H1 (cell line): ENCODE results near the gene CLEC10A. TPM values are rescaled to one million over a fixed set of nuclear protein-coding genes. Genes with fewer than 3 reads are reported as not detected.

Source experiments
- CTCF ChIA-PET: fragments of 300-600 bp; sonication (Branson Sonifier 250); formaldehyde crosslinking; loops from one replicate; lab custom pipeline; 2021; ENCODE audit not compliant: partially characterized antibody; lab: Charles Lee
- POLR2A ChIA-PET: fragments of 300-600 bp; sonication (Branson Sonifier 250); formaldehyde crosslinking; loops from one replicate; lab custom pipeline; 2021; ENCODE audit warnings: inconsistent platforms; ENCODE audit not compliant: partially characterized antibody; lab: Charles Lee
- DNase-seq, 2 experiments: peaks; one replicate each; pipeline versions ENCODE4 v3.0.0 to v3.0.0-alpha.2; 2010 to 2022; ENCODE audit warnings: low spot score in 2 of 2, low read depth in 1 of 2, mixed read lengths in 1 of 2
- FAIRE-seq: peaks from 2 replicates; lab custom pipeline; 2011; peaks lifted over from hg19 to GRCh38; lab: Jason Lieb, UNC
- H2AFZ ChIP-seq: 2 replicates; pipeline ENCODE4 v1.8.1; 2012; ENCODE audit warnings: low read length, inconsistent platforms
- H2AK5ac ChIP-seq: 2 replicates; pipeline ENCODE4 v1.6.1; 2013; ENCODE audit warnings: low read depth, low read length
- H2BK120ac ChIP-seq: replicated peaks from 2 replicates; pipeline ENCODE3; 2013; ENCODE audit warnings: low read depth, low read length, inconsistent platforms
- H2BK12ac ChIP-seq: 2 replicates; pipeline ENCODE4 v1.6.1; 2013; ENCODE audit warnings: low read depth, low read length
- H2BK15ac ChIP-seq: 2 replicates; pipeline ENCODE4 v1.6.1; 2013; ENCODE audit warnings: low read length
- H2BK20ac ChIP-seq: 2 replicates; pipeline ENCODE4 v1.6.1; 2013; ENCODE audit warnings: low read length
- H2BK5ac ChIP-seq: 2 replicates; pipeline ENCODE4 v1.6.1; 2013; ENCODE audit warnings: low read depth, low read length
- H3K14ac ChIP-seq: 2 replicates; pipeline ENCODE4 v1.6.1; 2013; ENCODE audit warnings: inconsistent platforms; ENCODE audit not compliant: insufficient read length
- H3K18ac ChIP-seq: 2 replicates; pipeline ENCODE4 v1.6.1; 2013; ENCODE audit warnings: low read length; ENCODE audit errors: extremely low read depth
- H3K23ac ChIP-seq: 2 replicates; pipeline ENCODE4 v1.6.1; 2013; ENCODE audit warnings: inconsistent platforms; ENCODE audit not compliant: insufficient read length
- H3K23me2 ChIP-seq: 2 replicates; pipeline ENCODE4 v1.6.1; 2013; ENCODE audit warnings: low read depth, low read length
- H3K27ac ChIP-seq: 2 replicates; pipeline ENCODE4 v1.6.1; 2011; ENCODE audit warnings: low read depth, low read length, inconsistent platforms
- H3K27me3 ChIP-seq, 4 experiments: replicated peaks in 1 of 4; 1 replicate in 1 of 4; 2 replicates in 3 of 4; pipeline versions ENCODE4 v1.6.1 to v1.8.1; 2011 to 2013; ENCODE audit warnings: low read length in 3 of 4, mild to moderate bottlenecking in 3 of 4, inconsistent platforms in 2 of 4, mixed read lengths in 2 of 4, moderate library complexity in 1 of 4; ENCODE audit not compliant: control insufficient read depth in 3 of 4, insufficient read depth in 3 of 4; ENCODE audit errors: extremely low read depth in 1 of 4
- H3K36me3 ChIP-seq, 4 experiments: 2 replicates each; pipeline versions ENCODE4 v1.6.1 to v1.8.1; 2011 to 2013; ENCODE audit warnings: mild to moderate bottlenecking in 4 of 4, low read length in 3 of 4, moderate library complexity in 2 of 4, control low read depth in 1 of 4, inconsistent platforms in 1 of 4; ENCODE audit not compliant: insufficient read depth in 4 of 4, control insufficient read depth in 2 of 4
- H3K4ac ChIP-seq: replicated peaks from 2 replicates; pipeline ENCODE3; 2013; ENCODE audit warnings: low read length, low read depth, mixed read lengths, inconsistent platforms; ENCODE audit not compliant: insufficient read length
- H3K4me1 ChIP-seq, 4 experiments: replicated peaks in 1 of 4; 1 replicate in 1 of 4; 2 replicates in 3 of 4; pipeline versions ENCODE4 v1.6.1 to v1.8.1; 2011 to 2013; ENCODE audit warnings: low read length in 3 of 4, inconsistent platforms in 2 of 4, mixed read lengths in 1 of 4; ENCODE audit not compliant: insufficient read depth in 4 of 4, control insufficient read depth in 3 of 4
- H3K4me2 ChIP-seq, 2 experiments: 2 replicates each; pipeline versions ENCODE4 v1.6.1 to v1.8.1; 2011 to 2013; ENCODE audit warnings: low read depth in 2 of 2, low read length in 2 of 2, control low read depth in 1 of 2, inconsistent platforms in 1 of 2, mild to moderate bottlenecking in 1 of 2; ENCODE audit not compliant: insufficient read depth in 1 of 2
- H3K4me3 ChIP-seq, 4 experiments: fragments of 200-600, 300-600 bp in 1 of 4; sonication (generic), shearing (Covaris generic), sonication (Bioruptor Twin) in 1 of 4; 2 replicates each; pipeline versions ENCODE4 v1.5.1 to v1.8.1; 2011 to 2016; ENCODE audit warnings: low read length in 4 of 4, low read depth in 3 of 4, control low read depth in 2 of 4, inconsistent platforms in 2 of 4, mild to moderate bottlenecking in 2 of 4, mixed read lengths in 1 of 4, moderate library complexity in 1 of 4; ENCODE audit not compliant: insufficient read depth in 2 of 4; ENCODE audit errors: extremely low read depth in 1 of 4
- H3K56ac ChIP-seq: replicated peaks from 2 replicates; pipeline ENCODE3; 2013; ENCODE audit warnings: low read depth, mild to moderate bottlenecking, mixed read lengths, low read length, inconsistent platforms; ENCODE audit not compliant: insufficient read length
- H3K79me1 ChIP-seq: 2 replicates; pipeline ENCODE4 v1.6.1; 2013; ENCODE audit warnings: low read depth, low read length, control low read depth
- H3K79me2 ChIP-seq, 2 experiments: 2 replicates each; pipeline versions ENCODE4 v1.6.1 to v1.8.1; 2012 to 2013; ENCODE audit warnings: low read length in 2 of 2, mild to moderate bottlenecking in 2 of 2, inconsistent platforms in 1 of 2; ENCODE audit not compliant: insufficient read depth in 2 of 2, control insufficient read depth in 1 of 2
- H3K9ac ChIP-seq, 4 experiments: replicated peaks in 1 of 4; 1 replicate in 1 of 4; 2 replicates in 3 of 4; pipeline versions ENCODE4 v1.6.1 to v1.8.1; 2011 to 2013; ENCODE audit warnings: low read depth in 3 of 4, low read length in 3 of 4, control low read depth in 2 of 4, mild to moderate bottlenecking in 2 of 4, moderate library complexity in 2 of 4, inconsistent platforms in 1 of 4; ENCODE audit errors: extremely low read depth in 1 of 4
- H3K9me3 ChIP-seq, 2 experiments: 2 replicates each; pipeline versions ENCODE4 v1.6.1 to v1.8.1; 2012 to 2013; ENCODE audit warnings: mild to moderate bottlenecking in 2 of 2, moderate library complexity in 2 of 2, control low read depth in 1 of 2, inconsistent platforms in 1 of 2, low read depth in 1 of 2, low read length in 1 of 2, mixed read lengths in 1 of 2; ENCODE audit not compliant: insufficient read depth in 2 of 2
- H4K20me1 ChIP-seq, 2 experiments: replicated peaks in 1 of 2; 2 replicates each; pipeline versions ENCODE3 to v1.8.1; 2011 to 2013; ENCODE audit warnings: inconsistent platforms in 2 of 2, low read length in 2 of 2, mild to moderate bottlenecking in 1 of 2; ENCODE audit not compliant: insufficient read depth in 2 of 2, control insufficient read depth in 1 of 2
- H4K5ac ChIP-seq: 2 replicates; pipeline ENCODE4 v1.6.1; 2013; ENCODE audit warnings: low read length, low read depth, mixed read lengths, inconsistent platforms; ENCODE audit not compliant: insufficient read length
- H4K8ac ChIP-seq: 2 replicates; pipeline ENCODE4 v1.8.0; 2013; ENCODE audit warnings: mild to moderate bottlenecking, moderate library complexity, low read length, inconsistent platforms; ENCODE audit not compliant: insufficient read depth; ENCODE audit errors: extremely low read depth
- H4K91ac ChIP-seq: replicated peaks from 2 replicates; pipeline ENCODE3; 2013; ENCODE audit warnings: low read length, mixed read lengths, inconsistent platforms; ENCODE audit not compliant: insufficient read length
- ATF2 ChIP-seq: IDR thresholded peaks from 2 replicates; pipeline ENCODE4 v1.6.1; 2012; ENCODE audit warnings: low read length, inconsistent platforms
- ATF3 ChIP-seq: IDR thresholded peaks from 2 replicates; pipeline ENCODE4 v1.6.1; 2011; ENCODE audit warnings: low read depth, mild to moderate bottlenecking, low read length; ENCODE audit not compliant: insufficient read depth
- BACH1 ChIP-seq: IDR thresholded peaks from 2 replicates; pipeline ENCODE4 v1.6.1; 2012; ENCODE audit warnings: low read length, improper control_type of control experiment
- E2F6 ChIP-seq: IDR thresholded peaks from 2 replicates; pipeline ENCODE4 v1.6.1; 2012; ENCODE audit warnings: inconsistent platforms
- MAX ChIP-seq: IDR thresholded peaks from 2 replicates; pipeline ENCODE4 v1.6.1; 2012; ENCODE audit warnings: inconsistent platforms
- NRF1 ChIP-seq: IDR thresholded peaks from 2 replicates; pipeline ENCODE4 v1.6.1; 2011; ENCODE audit warnings: mild to moderate bottlenecking, low read depth, low read length, improper control_type of control experiment
- RXRA ChIP-seq: IDR thresholded peaks from 2 replicates; pipeline ENCODE4 v1.6.1; 2011; ENCODE audit warnings: low read depth, mild to moderate bottlenecking, low read length, moderate library complexity; ENCODE audit not compliant: insufficient read depth
- SIN3A ChIP-seq, 2 experiments: IDR thresholded peaks in 1 of 2; conservative IDR thresholded peaks in 1 of 2; 2 replicates each; pipeline ENCODE4 v1.6.1; 2011 to 2012; ENCODE audit warnings: low read length in 2 of 2, improper control_type of control experiment in 1 of 2, low read depth in 1 of 2, mild to moderate bottlenecking in 1 of 2
- SIX5 ChIP-seq: IDR thresholded peaks from 2 replicates; pipeline ENCODE4 v1.6.1; 2011; ENCODE audit warnings: mild to moderate bottlenecking, low read depth, low read length
- TAF7 ChIP-seq: optimal IDR thresholded peaks from 2 replicates; pipeline ENCODE3; 2011; ENCODE audit warnings: low read depth, mild to moderate bottlenecking, inconsistent platforms, low read length, moderate library complexity, borderline replicate concordance
- ZNF274 ChIP-seq: IDR thresholded peaks from 2 replicates; pipeline ENCODE4 v1.7.0; 2012; ENCODE audit warnings: low read length, borderline replicate concordance; ENCODE audit errors: extremely low read depth
- WGBS, 2 experiments: shearing (Covaris generic) in 1 of 2; methylation state at CpG; one replicate each; pipeline versions ENCODE4 v1.1.6 to v1.1.7; 2013 to 2015; ENCODE audit warnings: low lambda C conversion rate in 2 of 2, mixed read lengths in 2 of 2, inconsistent platforms in 1 of 2, low coverage in 1 of 2, missing lambda C conversion rate in 1 of 2; ENCODE audit not compliant: insufficient replicate concordance in 2 of 2, insufficient coverage in 1 of 2, insufficient read length in 1 of 2; ENCODE audit errors: extremely low coverage in 1 of 2, missing lambda C conversion rate in 1 of 2; 5-methylcytosine and 5-hydroxymethylcytosine counted together
- polyA plus RNA-seq, 7 experiments: library from polyadenylated mRNA; depleted of rRNA in 3 of 7; stranded (reverse) in 5 of 7; unstranded in 2 of 7; fragments of >200 nt in 5 of 7; fragments of 200-250 nt in 2 of 7; gene quantifications; 1 replicate in 5 of 7; 2 replicates in 1 of 7; 4 replicates in 1 of 7; pipeline versions ENCODE4 v1.2.1 to v1.2.3, GENCODE V29; 2011 to 2013; ENCODE audit warnings: missing spikeins in 2 of 7, mixed read lengths in 2 of 7
- total RNA-seq: library from RNA; stranded (reverse); fragmentation: NEBNext Ultra II Directional; extraction: Animal tissue kit (Norgen Biotek cat#: 25700); gene quantifications from 2 replicates; pipeline ENCODE4 v1.2.1, GENCODE V29; 2021

The CLEC10A gene
- total and polyA plus RNA-seq, 2 of the 8 experiments (the other 6 are each of a cell fraction or from before 2014, with no cell fraction given) = not detected

GRCh38 chr17:7072406-7072805, 7.6 kb downstream of the CLEC10A start:
- no peak overlapping the region for H4K5ac ChIP-seq
- TF ChIP-seq SIX5 (no peak), ZNF274 (no peak), RXRA (no peak), BACH1 (no peak), ATF3 (no peak), MAX (no peak), TAF7 (no peak), NRF1 (no peak), ATF2 (no peak), E2F6 (no peak), SIN3A (conservative IDR thresholded peaks at IDR 0.05 in 1 of 2, IDR thresholded peaks at IDR 0.05 in 1 of 2; ENCODE audit: low read depth in 1 of 2, low read length in 2 of 2) (no peak)

More at GRCh38 chr17:7072406-7072805, 7.6 kb downstream of the CLEC10A start:
- no peaks in the 10 kb centered on the region for H3K4me1 ChIP-seq
- H2AFZ ChIP-seq = no peak overlapping the region
- POLR2A ChIA-PET = no interaction called here
- CTCF ChIA-PET = interaction anchor here (1.2 to 1.4 kb wide), 2 partner anchors 9 to 20 kb away, joined by 4 to 5 read pairs; no protein-coding TSS in a partner anchor
- no peak overlapping the region for H2AK5ac ChIP-seq
- no peak overlapping the region for H3K27ac ChIP-seq
- H3K56ac ChIP-seq = no peak overlapping the region
- no peak overlapping the region for H3K4me3 ChIP-seq
- no peak overlapping the region for H4K91ac ChIP-seq
- no peak overlapping the region for H3K9ac ChIP-seq
- H3K14ac ChIP-seq = no peak overlapping the region
- no peaks in the 10 kb centered on the region for H3K79me1 ChIP-seq
- no peak overlapping the region for H2BK5ac ChIP-seq
- H4K8ac ChIP-seq = no peak overlapping the region
- FAIRE-seq = no peak
- DNase-seq = no peak
- H3K18ac ChIP-seq = no peak overlapping the region
- no peaks in the 10 kb centered on the region for H3K27me3 ChIP-seq
- H3K23me2 ChIP-seq = no peaks in the 10 kb centered on the region
- no peak overlapping the region for H2BK20ac ChIP-seq
- peaks cover 13 to 14% of the 10 kb centered on the region in 2 experiments for H3K9me3 ChIP-seq
- no peaks in the 10 kb centered on the region for H3K36me3 ChIP-seq
- no peak overlapping the region for H2BK120ac ChIP-seq
- H2BK12ac ChIP-seq = no peak overlapping the region
- H4K20me1 ChIP-seq = no peaks in the 10 kb centered on the region
- no peak overlapping the region for H3K4ac ChIP-seq
- no peak overlapping the region for H3K23ac ChIP-seq
- no peak overlapping the region for H3K4me2 ChIP-seq
- WGBS, 2 experiments = 92% methylated on average over 2 of the region's 2 CpGs; no CpG with 5 or more reads in 1 of the 2 experiments
- no peaks in the 10 kb centered on the region for H3K79me2 ChIP-seq
- no peak overlapping the region for H2BK15ac ChIP-seq
